ENCODE measurements around the gene MRAP. TPM values are rescaled to one million over a fixed set of nuclear protein-coding genes. Genes with fewer than 3 reads are reported as not detected.

The MRAP gene
- not detected for total RNA-seq
- polyA plus RNA-seq = not detected
- not detected for total RNA-seq

DNA sequence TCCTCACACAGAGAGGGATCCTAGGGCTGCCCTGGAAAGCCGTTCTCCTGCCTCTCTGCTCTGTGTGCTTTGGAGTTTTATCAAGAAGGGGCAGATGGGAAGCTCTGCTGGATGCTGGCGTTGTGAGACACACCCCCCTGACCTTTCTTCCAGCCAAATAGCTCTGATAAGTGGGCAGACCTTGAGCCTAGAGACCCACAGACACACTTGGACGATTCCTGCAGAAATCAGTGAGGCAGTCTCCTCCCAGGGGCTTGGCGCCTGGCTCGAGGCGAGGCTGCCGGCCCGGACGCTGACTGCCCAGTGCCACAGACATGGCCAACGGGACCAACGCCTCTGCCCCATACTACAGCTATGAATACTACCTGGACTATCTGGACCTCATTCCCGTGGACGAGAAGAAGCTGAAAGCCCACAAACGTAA is at the start of gene MRAP:
Gene MRAP, plus strand, starts transcription at position 198 of the 424 bp plus-strand sequence. Its CDS starts 117 bp downstream, at position 315.
- ChIA-PET POLR2A (no interaction called here), CTCF (no interaction called here)
- Histone ChIP-seq H3K27me3 (ENCODE audit: control insufficient read depth in 2 of 2, insufficient read depth in 2 of 2, low read length in 2 of 2) (no peaks in the 10 kb centered on the region), H3K4me1 (ENCODE audit: control insufficient read depth in 2 of 2, insufficient read depth in 2 of 2, low read length in 2 of 2) (no peaks in the 10 kb centered on the region), H3K27ac (ENCODE audit: low read depth, low read length) (no peak within 1 kb of the TSS), H3K4me3 (ENCODE audit: low read length) (no peak within 1 kb of the TSS), H3K9me3 (ENCODE audit: control insufficient read depth in 2 of 3, low read length in 3 of 3) (no peaks in the 10 kb centered on the region), H3K36me3 (ENCODE audit: control insufficient read depth in 2 of 3, insufficient read depth in 3 of 3, low read length in 3 of 3) (peaks cover 0 to 3% (median 0%) of the 10 kb centered on the region in 3 experiments)
- Mint-ChIP-seq H3K36me3 (peaks cover 0 to 12% (median 0%) of the 10 kb centered on the region in 5 donors), H3K27me3 (no peaks in the 10 kb centered on the region), H3K27ac (no peak within 1 kb of the TSS), H3K4me1 (peaks cover 0 to 4% (median 0%) of the 10 kb centered on the region in 7 donors), H3K9me3 (no peaks in the 10 kb centered on the region), H3K4me3 (no peak within 1 kb of the TSS)
- no peak for DNase-seq
- intact Hi-C loops (cut with micrococcal nuclease) = no loop called here
- ATAC-seq = no peak

DNA sequence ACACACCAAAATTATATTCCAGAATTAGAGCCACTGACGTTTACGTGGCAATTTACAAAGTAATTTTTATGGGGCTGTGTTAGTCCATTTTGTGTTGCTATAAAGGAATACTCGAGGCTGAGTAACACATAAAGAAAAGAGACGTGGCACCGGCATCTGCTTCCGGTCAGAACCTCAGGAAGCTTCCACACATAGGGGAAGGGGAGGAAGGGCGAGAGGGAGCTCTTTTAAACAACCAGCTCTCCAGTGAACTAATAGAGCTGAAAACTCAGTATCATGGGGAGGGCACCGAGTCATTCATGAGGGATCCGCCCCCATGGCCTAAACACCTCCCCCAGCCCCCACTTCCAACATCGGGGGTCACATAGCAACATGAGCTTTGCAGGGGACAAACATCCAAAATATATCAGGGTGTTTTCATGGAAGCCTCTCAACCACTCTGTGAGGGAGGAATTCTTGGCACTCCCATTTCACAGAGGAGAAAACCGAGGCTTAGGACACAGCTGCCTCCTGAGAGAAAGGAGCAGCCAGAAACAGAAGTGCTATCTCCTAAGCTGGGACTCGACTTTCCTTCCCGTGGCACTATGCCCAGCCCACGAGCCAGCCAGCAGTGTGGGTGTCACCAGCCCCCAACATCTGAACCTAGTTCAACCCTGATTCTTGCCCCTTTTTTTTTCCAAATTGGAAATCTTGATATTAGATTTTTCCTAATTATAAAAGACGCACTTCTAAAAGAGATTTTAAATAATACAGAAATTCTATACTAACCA is 49.0 kb upstream of the MRAP start:
- Mint-ChIP-seq H3K4me3 (no peak overlapping the region), H3K27me3 (peaks cover 5 to 37% (median 29%) of the 10 kb centered on the region in 5 donors), H3K36me3 (peaks cover 0 to 21% (median 10%) of the 10 kb centered on the region in 5 donors)

DNA sequence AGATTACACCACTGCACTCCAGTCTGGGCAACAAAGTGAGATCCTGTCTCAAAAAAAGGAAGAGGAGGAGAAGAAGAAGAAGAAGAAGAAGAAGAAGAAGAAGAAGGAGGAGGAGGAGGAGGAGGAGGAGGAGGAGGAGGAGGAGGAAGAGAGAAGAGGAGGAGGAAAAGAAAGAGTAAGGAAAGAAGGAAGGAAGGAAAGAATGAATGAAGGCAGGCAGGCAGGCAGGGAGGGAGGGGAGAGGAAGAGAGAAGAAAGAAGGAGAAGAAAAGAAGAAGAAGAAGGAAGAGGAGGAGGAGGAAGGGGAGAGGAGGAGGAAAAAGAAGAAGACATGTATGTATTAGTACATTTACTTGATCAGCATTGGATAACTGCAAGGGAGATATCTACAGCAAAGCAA is 46.5 kb upstream of the MRAP start:
- H3K4me1 Mint-ChIP-seq = no peaks in the 10 kb centered on the region

More for the DNA sequence above, 49.0 kb upstream of the MRAP start:
- intact Hi-C loops (cut with micrococcal nuclease) = no loop called here
- Mint-ChIP-seq H3K9me3 (peaks cover 3 to 18% (median 9%) of the 10 kb centered on the region in 11 donors), H3K4me1 (no peaks in the 10 kb centered on the region), H3K27ac (no peak overlapping the region)
- peaks cover 0 to 5% (median 0%) of the 10 kb centered on the region in 3 experiments for H3K9me3 ChIP-seq (ENCODE audit: control insufficient read depth in 2 of 3, low read length in 3 of 3)
- no peaks in the 10 kb centered on the region for H3K27me3 ChIP-seq (ENCODE audit: control insufficient read depth in 2 of 2, insufficient read depth in 2 of 2, low read length in 2 of 2)
- ChIA-PET POLR2A (no interaction called here), CTCF (interaction anchor here (0.6 kb wide), 1 partner anchor 428 kb away, joined by 3 read pairs; no protein-coding TSS in a partner anchor)
- no peak for ATAC-seq
- no peak overlapping the region for H3K4me3 ChIP-seq (ENCODE audit: low read length)
- no peak for DNase-seq
- no peak overlapping the region for H3K27ac ChIP-seq (ENCODE audit: low read depth, low read length)
- H3K4me1 ChIP-seq (ENCODE audit: control insufficient read depth in 2 of 2, insufficient read depth in 2 of 2, low read length in 2 of 2) = no peaks in the 10 kb centered on the region
- no peaks in the 10 kb centered on the region for H3K36me3 ChIP-seq (ENCODE audit: control insufficient read depth in 2 of 3, insufficient read depth in 3 of 3, low read length in 3 of 3)

DNA sequence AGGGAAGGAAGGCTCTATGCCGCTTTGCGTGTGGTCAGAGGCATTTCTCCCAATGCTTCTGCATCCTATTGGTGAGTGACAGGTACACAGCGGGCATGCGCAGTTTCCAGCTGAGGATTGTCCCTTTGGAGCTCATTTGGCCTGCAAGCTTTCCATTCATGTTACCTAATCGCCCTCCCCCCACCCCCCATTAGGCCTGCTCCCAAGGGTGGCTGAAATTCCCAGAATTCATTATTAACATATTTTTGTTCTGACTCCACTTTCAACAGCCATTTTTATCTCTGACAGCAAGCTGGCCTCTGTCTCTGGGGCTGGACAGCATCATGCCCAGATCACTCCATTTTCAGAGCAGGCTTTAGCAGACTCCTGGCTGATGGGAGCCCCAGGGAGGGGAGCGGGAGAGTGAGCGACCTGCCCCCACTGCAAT is 45.4 kb upstream of the MRAP start:
- Mint-ChIP-seq H3K27ac (no peak overlapping the region), H3K4me3 (no peak overlapping the region), H3K9me3 (peaks cover 3 to 18% (median 9%) of the 10 kb centered on the region in 11 donors), H3K27me3 (peaks cover 5 to 35% (median 29%) of the 10 kb centered on the region in 5 donors), H3K4me1 (no peaks in the 10 kb centered on the region), H3K36me3 (peaks cover 0 to 11% (median 6%) of the 10 kb centered on the region in 5 donors)
- CTCF ChIA-PET = no interaction called here
- Histone ChIP-seq H3K4me1 (ENCODE audit: control insufficient read depth in 2 of 2, insufficient read depth in 2 of 2, low read length in 2 of 2) (no peaks in the 10 kb centered on the region), H3K27me3 (ENCODE audit: control insufficient read depth in 2 of 2, insufficient read depth in 2 of 2, low read length in 2 of 2) (no peaks in the 10 kb centered on the region), H3K4me3 (ENCODE audit: low read length) (no peak overlapping the region), H3K9me3 (ENCODE audit: control insufficient read depth in 2 of 3, low read length in 3 of 3) (peaks cover 0 to 5% (median 0%) of the 10 kb centered on the region in 3 experiments), H3K27ac (ENCODE audit: low read depth, low read length) (no peak overlapping the region), H3K36me3 (ENCODE audit: control insufficient read depth in 2 of 3, insufficient read depth in 3 of 3, low read length in 3 of 3) (no peaks in the 10 kb centered on the region)
- DNase-seq = no peak
- ATAC-seq = no peak
- POLR2A ChIA-PET = no interaction called here
- intact Hi-C loops (cut with micrococcal nuclease) = no loop called here

More for the DNA sequence above, 46.5 kb upstream of the MRAP start:
- H3K27me3 Mint-ChIP-seq = peaks cover 5 to 34% (median 29%) of the 10 kb centered on the region in 5 donors
- Histone ChIP-seq H3K4me3 (ENCODE audit: low read length) (no peak overlapping the region), H3K4me1 (ENCODE audit: control insufficient read depth in 2 of 2, insufficient read depth in 2 of 2, low read length in 2 of 2) (no peaks in the 10 kb centered on the region), H3K27me3 (ENCODE audit: control insufficient read depth in 2 of 2, insufficient read depth in 2 of 2, low read length in 2 of 2) (no peaks in the 10 kb centered on the region), H3K9me3 (ENCODE audit: control insufficient read depth in 2 of 3, low read length in 3 of 3) (peaks cover 0 to 5% (median 0%) of the 10 kb centered on the region in 3 experiments), H3K36me3 (ENCODE audit: control insufficient read depth in 2 of 3, insufficient read depth in 3 of 3, low read length in 3 of 3) (no peaks in the 10 kb centered on the region), H3K27ac (ENCODE audit: low read depth, low read length) (no peak overlapping the region)
- ATAC-seq (no peak), DNase-seq (no peak)
- ChIA-PET CTCF (no interaction called here), POLR2A (interaction anchor here (0.7 kb wide), 1 partner anchor 409 kb away, joined by 4 read pairs; no protein-coding TSS in a partner anchor)
- no peak overlapping the region for H3K4me3 Mint-ChIP-seq
- intact Hi-C loops (cut with micrococcal nuclease) = no loop called here
- peaks cover 3 to 18% (median 9%) of the 10 kb centered on the region in 11 donors for H3K9me3 Mint-ChIP-seq
- H3K27ac Mint-ChIP-seq = no peak overlapping the region
- peaks cover 0 to 11% (median 7%) of the 10 kb centered on the region in 5 donors for H3K36me3 Mint-ChIP-seq

DNA sequence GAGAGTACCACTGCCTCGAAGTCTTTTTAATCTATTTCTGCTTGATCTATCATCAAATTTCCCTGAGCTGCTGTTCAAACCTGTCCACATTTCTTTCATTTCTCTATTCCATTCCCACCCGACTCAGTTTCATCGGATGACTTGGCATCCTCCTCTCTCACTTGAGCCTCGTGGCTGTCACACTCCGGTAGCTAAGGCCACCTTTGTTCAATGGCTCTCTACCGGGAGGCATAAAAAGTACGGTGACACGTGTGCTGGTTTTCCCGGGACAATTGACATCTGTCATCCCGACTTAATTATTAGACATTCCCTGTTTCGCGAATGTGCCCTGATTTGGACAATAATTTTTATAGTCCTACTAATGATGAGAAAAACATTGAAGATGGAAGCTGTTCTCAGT is 42.4 kb upstream of the MRAP start:
- Mint-ChIP-seq H3K27ac (no peak overlapping the region), H3K4me1 (peaks cover 0 to 2% (median 0%) of the 10 kb centered on the region in 7 donors), H3K27me3 (peaks cover 0 to 19% (median 13%) of the 10 kb centered on the region in 5 donors), H3K4me3 (no peak overlapping the region), H3K36me3 (peaks cover 0 to 5% (median 3%) of the 10 kb centered on the region in 5 donors), H3K9me3 (peaks cover under 1 to 8% (median 3%) of the 10 kb centered on the region in 11 donors)
- Histone ChIP-seq H3K36me3 (ENCODE audit: control insufficient read depth in 2 of 3, insufficient read depth in 3 of 3, low read length in 3 of 3) (no peaks in the 10 kb centered on the region), H3K27me3 (ENCODE audit: control insufficient read depth in 2 of 2, insufficient read depth in 2 of 2, low read length in 2 of 2) (no peaks in the 10 kb centered on the region), H3K27ac (ENCODE audit: low read depth, low read length) (no peak overlapping the region), H3K9me3 (ENCODE audit: control insufficient read depth in 2 of 3, low read length in 3 of 3) (peaks cover 0 to 3% (median 0%) of the 10 kb centered on the region in 3 experiments), H3K4me1 (ENCODE audit: control insufficient read depth in 2 of 2, insufficient read depth in 2 of 2, low read length in 2 of 2) (no peaks in the 10 kb centered on the region), H3K4me3 (ENCODE audit: low read length) (no peak overlapping the region)
- no peak for DNase-seq
- ATAC-seq = no peak
- intact Hi-C loops (cut with micrococcal nuclease) = no loop called here
- CTCF ChIA-PET = no interaction called here
- POLR2A ChIA-PET = no interaction called here

DNA sequence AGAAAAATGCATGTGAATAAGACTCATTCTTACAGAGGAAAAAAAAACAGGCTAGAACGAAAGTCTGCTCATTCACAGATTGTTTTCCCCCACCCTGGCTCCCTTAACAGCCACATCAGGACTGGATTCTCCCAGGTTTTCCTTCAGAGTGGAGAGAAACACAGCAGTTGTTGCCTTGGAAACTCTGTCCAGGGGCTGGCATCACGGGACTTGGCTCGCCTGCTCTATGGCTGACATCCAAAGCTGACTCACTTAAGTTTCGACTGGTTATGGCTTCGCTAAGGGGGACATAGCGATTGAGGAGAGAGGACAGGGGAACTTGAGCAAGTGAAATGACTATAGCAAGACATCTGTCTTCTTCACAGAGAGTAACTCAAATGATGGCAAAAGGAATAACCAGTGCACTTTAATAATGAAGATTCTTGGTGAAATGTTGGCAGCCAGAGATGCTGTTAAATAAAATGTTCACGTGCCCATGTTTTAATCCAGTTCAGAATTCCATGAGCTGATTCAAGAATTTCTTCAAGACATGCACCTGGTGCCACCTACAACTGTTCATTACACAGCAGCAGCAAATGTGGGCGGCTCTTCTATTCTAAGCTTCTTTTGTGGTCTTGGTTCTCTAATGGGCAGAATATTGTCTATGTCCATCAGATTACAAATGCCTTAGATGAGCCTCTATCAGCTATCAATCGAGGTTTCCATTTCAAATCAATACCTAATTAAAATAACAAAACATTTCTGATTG is 41.6 kb upstream of the MRAP start:
- Histone ChIP-seq H3K27me3 (ENCODE audit: control insufficient read depth in 2 of 2, insufficient read depth in 2 of 2, low read length in 2 of 2) (no peaks in the 10 kb centered on the region), H3K36me3 (ENCODE audit: control insufficient read depth in 2 of 3, insufficient read depth in 3 of 3, low read length in 3 of 3) (no peaks in the 10 kb centered on the region), H3K9me3 (ENCODE audit: control insufficient read depth in 2 of 3, low read length in 3 of 3) (no peaks in the 10 kb centered on the region), H3K4me3 (ENCODE audit: low read length) (no peak overlapping the region), H3K4me1 (ENCODE audit: control insufficient read depth in 2 of 2, insufficient read depth in 2 of 2, low read length in 2 of 2) (no peaks in the 10 kb centered on the region), H3K27ac (ENCODE audit: low read depth, low read length) (no peak overlapping the region)
- POLR2A ChIA-PET = no interaction called here
- CTCF ChIA-PET = no interaction called here
- no peak overlapping the region for H3K4me3 Mint-ChIP-seq
- no peak overlapping the region for H3K27ac Mint-ChIP-seq
- peaks cover 0 to 2% (median 0%) of the 10 kb centered on the region in 7 donors for H3K4me1 Mint-ChIP-seq
- peaks cover 0 to under 1% (median 0%) of the 10 kb centered on the region in 11 donors for H3K9me3 Mint-ChIP-seq
- DNase-seq (no peak), ATAC-seq (no peak)
- peaks cover 0 to 6% (median 0%) of the 10 kb centered on the region in 5 donors for H3K36me3 Mint-ChIP-seq
- intact Hi-C loops (cut with micrococcal nuclease) = no loop called here
- peaks cover 0 to 12% (median 8%) of the 10 kb centered on the region in 5 donors for H3K27me3 Mint-ChIP-seq
